GM23248 (cell line): ENCODE data around the gene MED15.

Experiments used
- EZH2 ChIP-seq: fragments of 200-600 bp; sonication (generic); IDR thresholded peaks from 2 replicates; pipeline ENCODE4 v1.6.1; 2018; ENCODE audit warnings: antibody characterized with exemption, mild to moderate bottlenecking; ENCODE audit not compliant: insufficient read depth, poor library complexity, severe bottlenecking
- EZH2phosphoT487 ChIP-seq: fragments of 200-600 bp; sonication (generic); IDR thresholded peaks from 2 replicates; pipeline ENCODE4 v1.6.1; 2018; ENCODE audit warnings: antibody characterized with exemption, moderate library complexity, mild to moderate bottlenecking, low read depth; ENCODE audit not compliant: insufficient read depth

DNA sequence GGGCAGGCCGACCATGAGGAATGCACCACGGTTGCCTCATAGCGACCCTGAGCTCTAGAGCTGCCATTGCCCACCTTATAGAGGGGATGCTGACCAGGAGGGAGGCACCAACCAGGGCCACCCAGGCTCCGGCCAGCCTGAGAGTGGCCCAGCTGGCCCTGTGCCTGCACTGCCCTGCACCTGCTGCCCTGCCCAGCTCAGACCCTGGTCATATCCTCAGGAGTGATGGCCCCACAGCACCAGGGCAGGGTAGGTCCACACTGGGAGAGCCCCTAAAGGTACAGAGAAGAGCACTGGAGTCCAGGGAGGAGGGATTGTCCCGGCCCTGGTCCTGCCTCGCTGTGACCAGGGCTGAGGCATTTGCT lies 127.8 kb downstream of the MED15 start:
- TF ChIP-seq EZH2phosphoT487 (no peak), EZH2 (no peak)
